Measurements from ENCODE around the gene FAM83G.
"Not testable (repeated sequence)": the region's sequence is repeated elsewhere in the genome, so short reads cannot be mapped to it uniquely, and the experiment has no call there.

FAM83G gene

DNA sequence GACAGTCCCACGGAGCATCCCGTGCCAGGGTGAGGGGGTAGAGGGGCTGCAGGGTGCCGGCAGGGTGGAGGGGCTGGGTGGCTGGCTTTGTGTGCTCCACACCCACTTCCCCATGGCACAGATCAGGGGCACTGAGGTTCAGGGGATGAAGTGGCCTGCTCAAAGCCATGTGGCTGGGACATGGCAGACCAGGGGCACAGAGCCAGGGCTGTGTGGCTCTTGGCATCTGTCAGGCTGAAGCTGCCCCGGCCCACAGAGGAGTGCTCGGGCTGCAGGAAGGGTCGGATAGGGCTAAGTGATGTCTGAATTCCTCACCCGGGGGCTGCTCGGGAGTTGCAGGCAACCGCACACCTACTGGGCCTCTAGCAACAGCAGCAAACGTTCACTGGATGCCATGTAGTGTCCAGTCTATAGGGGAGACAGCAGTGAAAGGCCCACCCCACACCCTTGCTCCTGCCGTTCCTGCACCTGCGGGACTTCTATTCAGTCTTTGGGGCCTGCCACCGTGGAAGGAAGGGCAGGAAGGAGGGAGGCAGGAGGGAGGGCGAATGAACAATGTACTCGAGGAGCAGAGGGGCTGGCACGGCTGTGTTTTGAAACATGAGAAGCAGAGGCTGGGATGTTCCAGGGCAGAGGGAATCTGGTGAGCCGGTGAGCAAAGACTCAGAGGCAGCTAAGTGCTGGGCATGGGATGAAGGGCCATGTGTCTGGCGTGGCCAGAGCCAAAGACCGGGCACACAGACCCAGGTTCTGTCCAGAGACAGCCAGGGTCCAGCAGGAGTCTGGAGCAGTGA lies 37.5 kb downstream of the FAM83G start:
- DNase-seq = no peak

DNA sequence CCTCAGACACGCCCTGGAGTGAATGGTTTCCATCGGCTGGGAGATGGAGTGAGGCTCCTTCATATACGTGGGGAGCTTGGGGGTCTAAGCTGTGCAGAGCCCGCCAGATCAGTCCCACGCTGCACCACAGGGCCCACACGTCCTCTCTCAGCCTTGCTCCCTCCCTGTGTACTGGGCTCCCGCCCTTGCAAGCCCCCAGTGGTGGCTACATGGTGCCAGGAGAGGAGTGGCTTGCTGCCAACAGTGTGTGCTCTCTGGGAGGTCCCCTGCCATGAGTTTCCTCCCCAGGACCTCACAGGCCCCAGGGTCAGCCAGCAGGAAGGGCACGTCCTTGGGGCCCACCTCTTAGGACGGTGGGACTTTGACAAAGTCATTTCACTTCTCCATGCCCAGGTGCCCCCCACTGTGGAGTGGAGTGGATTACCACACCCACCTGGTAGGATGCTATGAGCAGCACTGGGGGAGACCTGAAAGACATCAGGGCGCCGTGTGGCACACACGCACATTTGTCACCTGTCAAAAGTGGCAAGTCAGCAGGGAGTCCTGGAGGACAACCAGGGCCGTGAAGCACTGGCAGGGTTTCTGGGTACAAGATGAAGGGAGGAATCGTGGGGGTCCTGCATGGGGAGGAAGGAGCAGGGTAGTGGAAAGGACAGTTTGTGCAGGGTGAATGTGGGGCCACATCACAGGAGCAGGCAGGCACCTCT lies 38.9 kb downstream of the FAM83G start:
- DNase-seq = no peak

DNA sequence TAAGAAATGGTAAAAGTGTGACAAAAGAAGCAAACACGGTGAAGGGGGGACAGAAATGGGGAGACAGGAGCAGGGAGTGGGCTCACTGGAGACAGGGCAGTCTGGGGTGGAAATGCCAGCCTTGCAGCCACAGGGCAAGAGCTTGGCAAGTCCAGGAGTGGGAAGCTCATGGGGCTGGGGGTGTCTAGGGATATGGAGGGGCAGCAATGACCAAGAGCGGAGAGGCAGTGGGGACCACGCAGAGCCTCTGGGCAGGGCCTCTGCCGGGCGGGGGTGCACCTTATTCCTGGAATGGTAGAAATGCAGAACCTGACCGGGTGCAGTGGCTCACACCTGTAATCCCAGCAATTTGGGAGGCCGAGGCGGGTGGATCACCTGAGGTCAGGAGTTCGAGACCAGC lies 40.0 kb downstream of the FAM83G start:
- no peak for DNase-seq

DNA sequence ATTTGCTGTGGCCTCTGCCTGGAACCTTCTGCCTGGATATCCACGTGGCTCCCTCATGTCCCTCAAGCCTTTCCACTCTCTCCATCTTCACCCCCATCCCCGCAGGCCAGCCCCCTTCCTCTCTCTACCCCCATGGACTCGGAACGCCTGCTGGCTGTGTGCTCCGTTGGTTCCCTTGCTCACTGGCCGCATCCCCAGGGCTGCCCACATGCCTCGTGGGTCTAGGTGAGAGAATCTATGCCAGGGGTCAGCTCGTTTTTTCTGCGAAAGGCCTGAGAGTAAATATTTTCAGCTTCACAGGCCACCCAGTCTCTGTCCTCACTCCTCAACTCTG lies 40.6 kb downstream of the FAM83G start:
- DNase-seq = no peak

DNA sequence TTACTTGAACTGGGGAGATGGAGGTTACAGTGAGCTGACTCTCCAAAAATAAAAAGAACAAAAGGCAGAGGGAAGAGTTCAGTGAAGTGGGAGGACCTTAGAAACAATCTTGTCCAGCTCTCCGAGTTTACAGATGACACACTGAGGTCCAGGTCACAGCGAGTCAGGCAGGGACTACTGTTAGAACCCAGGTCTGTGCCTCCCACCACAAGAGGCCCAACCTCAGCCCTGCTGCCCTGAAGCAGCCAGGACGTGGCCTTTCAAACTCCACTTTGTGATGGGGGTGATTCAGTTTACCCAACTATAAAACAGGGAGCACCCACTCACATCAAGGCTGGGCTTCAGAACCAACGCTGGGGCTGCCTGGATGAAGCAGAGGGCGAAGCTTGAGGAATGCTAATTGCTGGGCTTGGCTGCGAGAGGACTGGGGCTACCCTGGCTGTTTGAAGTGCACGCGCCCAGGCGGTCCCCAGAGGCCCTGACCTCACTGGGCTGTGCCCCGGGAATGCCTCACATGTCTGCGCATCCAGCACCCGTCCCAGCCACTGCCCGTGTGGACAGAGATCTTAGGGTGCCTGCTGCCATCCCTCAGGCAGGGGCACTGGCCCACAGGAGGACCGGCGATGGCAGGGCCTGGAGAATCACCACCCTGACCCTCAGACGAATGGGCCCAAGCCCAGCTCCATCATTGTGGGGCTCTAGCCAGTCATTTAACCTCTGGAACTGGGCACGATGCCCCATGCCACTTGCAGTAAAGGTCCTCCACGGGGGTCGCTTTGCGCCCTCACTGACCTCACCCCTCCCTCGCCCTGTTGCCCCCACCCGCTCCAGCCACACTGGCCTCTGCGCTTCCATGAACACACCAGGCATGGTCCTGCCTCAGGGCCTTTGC lies 41.2 kb downstream of the FAM83G start:
- DNase-seq = no peak

DNA sequence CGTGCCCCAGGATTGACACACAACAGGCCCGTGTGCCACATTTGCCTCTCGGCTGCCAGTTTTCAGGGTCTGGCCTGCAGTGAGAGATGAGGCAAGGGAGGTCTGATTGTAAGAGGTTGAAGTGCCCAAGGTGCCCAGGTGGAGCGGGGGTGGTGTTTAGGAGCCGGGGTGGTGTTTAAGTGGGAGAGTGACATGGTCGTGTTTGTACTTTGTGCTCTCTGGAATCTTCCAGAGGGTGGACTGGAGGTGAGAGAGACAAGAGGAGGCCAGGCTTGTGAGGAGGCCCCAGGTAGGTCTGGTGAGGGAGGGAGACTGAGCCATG lies 42.1 kb downstream of the FAM83G start:
- no peak for DNase-seq

DNA sequence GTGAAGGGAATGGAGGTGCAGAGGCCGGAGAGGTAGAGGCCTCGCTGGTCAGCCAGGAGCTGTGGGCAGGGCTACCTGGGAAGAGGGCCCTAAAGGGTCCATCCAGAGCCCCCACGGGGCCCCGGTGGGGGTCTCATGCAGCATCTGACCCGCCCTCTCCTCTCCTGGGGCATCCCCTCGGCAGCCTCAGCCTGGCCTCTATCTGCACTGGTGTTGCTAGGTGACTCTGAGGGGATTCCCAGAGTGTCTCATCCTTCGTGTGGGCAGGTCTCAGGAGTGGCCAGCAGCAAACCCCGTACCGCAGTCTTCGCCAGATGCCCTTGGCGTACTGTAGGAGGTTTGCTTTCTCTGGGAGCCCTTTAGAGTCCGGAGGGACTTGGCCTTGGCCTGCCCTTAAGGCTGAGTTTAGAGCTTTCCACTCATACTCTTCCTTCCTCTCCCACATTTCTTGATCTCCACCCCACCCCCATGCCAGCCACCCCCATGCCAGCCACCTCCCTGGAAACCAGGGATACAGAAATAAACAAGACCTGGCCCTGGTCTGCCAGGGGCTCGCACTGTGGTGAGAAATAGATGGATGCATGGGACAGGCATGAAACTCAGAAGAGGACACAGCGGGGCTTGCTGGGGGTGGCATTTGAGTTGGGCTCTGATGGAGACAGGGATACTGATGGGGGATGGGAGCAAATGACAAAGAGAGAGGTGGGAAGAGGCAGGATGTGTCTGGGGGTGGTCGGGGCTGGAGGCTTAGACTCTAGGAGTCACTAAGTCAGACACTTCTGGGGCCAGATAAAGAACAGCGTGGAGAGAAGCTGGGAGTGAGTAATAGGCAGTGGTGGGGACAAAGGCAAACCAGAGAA lies 42.7 kb downstream of the FAM83G start:
- DNase-seq = no peak

DNA sequence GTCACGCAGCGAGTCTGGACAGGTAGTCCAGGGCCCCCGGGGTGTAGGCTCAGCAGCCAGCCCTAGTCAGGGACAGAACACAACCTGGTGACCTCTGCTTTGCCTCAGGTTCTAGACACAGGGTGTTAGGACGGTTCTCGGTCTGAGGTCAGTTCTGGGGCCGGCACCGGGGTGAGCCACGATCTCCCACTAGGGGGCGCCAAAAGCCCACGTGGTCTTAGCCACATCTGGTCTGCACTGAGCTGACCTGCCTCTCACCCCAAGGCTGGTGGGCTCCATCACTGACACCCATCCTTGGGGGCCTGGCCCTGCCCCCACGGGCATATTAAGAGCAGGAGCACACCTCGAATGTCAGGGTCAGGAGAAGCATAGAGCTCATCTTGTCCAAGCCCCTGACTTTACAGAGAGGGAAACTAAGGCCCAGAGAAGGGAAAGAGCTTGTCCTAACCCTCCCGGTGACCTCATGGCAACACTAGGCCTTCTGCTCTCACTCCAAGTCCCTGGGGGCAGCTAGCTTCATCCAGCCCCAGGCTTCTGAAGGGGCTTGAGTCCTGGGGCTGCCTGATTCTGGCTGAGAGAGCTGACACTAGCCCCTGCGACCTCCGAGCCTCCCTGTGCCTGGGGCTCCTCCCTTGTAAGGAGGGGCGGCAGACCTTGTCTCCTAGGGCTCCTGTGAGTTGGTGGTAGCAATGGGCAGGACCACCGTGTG lies 43.6 kb downstream of the FAM83G start:
- DNase-seq = no peak

DNA sequence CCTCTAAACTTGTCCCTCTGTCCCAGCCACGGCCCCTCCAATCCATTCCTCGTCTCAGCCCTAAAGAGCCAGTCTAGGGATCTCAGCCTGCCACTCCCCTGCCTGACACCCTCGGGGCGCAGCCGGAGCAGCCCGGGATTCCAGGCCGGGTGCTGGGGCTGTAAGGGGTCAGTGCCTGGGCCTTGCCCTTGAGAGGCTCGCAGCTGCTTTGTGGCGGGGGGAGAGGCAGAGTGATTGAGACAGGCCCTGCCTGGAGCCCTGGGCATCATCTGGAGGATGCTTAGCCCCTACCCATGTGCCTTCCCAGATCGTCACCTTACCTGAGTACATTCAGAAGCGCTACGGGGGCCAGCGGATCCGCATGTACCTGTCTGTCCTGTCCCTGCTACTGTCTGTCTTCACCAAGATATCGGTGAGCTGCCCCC lies 44.3 kb downstream of the FAM83G start:
- DNase-seq = no peak

DNA sequence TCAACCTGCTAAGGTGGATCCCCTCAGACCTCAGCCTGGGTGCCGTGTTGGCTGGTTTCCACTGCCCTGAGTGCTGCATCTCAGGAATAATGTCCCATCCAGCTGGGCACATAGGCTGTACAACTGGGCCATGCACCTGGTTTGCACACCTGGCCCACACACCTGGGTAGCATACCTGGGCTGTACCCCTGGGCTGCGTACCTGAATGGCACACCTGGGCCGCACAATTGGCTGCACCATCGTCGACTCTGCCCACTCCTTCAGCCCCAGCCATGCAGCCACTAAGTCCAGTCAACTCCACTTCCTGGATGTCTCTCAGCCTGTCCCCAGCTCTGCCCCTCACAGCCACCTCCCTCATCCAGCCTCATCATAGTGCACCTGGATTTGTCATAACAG lies 44.7 kb downstream of the FAM83G start:
- DNase-seq = no peak

DNA sequence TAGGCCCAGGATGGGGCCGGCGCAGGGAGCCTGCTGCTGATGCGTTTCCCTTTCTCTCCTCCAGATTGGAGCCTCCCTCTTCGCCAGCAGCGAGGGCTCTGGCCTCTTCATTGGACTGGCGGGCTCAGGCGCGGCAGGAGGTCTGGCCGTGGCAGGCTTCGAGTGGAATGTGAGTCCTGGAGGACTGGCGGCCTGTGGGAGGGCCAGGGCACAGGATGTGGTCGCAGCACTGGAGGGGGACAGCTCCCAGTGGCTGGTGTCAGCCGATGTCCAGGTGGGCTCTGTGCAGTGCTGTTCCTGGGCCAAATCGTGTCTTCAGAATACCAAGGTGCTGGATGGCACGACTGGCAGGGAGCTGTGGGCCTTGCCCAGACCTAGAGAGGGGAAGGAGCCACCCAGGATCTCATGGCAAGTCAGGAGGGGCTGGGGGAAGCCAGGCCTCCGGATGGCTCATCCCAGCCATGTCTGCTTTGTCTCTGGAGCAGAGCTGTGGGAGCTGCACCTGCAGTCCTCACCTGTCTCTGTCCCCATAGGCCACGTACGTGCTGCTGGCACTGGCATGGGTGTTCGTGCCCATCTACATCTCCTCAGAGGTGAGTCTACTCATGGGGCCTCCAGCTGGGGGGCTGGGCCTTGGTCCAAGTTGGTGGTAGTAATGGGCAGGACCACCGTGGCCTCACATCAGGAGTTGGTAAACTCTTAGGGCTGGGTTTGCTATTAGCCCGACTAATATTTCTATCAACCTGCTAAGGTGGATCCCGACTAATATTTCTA lies 45.3 kb downstream of the FAM83G start:
- no peak for DNase-seq

DNA sequence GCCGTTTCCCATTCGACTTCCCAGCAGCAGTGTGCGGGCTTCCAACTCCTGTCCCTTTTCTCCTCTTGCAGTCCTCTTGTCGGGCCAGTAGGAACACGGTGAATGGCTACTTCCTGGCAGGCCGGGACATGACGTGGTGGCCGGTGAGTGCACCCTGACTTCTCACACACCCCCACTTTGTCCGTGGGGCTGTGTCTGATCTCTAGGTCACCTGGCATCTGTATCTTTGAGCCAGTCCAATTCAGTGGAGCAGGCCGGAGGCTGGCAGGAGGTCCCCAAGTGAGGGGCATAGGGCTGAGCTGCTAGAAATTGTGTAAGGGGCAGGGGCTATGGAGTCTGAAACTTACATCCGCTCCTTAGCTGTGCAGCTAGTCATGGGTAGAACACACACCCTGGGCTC lies 46.0 kb downstream of the FAM83G start:
- DNase-seq = no peak

DNA sequence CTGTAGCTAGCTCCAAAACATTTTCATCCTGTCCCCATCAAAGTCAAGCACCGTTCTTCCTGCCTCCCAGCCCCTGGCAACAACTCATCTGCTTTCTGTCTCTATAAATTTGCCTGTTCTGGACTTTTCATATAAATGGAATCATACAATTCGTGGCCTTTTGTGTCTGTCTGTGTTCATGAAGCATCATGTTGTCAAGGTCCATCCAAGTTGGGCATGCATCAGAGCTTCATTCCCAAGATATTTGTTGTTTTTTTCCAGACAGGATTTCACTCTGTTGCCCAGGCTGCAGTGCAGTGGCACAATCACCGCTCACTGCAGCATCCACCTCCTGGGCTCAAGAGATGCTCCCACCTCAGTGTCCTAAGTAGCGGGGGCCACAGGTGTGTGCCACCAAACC lies 46.7 kb downstream of the FAM83G start:
- DNase-seq = no peak

DNA sequence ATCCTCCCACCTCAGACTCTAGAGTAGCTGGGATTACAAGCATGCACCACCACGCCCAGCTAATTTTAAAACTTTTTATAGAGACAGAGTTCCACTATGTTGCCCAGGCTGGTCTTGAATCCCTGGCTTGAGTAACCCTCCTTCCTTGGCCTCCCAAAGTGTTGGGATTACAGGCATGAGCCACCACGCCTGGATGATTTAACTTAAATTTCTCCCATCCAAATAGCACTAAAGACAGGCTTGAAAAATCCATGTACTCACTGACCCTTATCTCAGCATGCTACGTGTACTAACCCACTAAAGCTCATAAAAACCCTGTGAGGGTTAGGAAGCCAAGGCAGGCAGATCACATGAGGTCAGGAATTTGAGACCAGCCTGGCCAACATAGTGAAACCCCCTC lies 48.0 kb downstream of the FAM83G start:
- DNase-seq = no peak

DNA sequence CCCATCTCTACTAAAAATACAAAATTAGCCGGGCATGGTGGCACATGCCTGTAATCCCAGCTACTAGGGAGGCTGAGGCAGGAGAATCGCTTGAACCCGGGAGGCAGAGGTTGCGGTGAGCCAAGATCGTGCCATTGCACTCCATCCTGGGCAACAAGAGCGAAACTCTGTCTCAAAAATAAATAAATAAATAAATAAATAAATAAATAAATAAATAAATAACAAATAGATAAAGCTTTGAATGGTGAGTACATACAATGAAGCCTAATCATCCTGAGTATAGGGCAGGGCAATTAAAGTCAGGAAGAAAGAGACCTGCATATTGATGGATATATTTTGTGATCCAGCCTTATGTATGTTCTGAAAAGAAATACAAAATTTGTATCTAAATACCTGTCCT lies 48.5 kb downstream of the FAM83G start:
- DNase-seq = not testable (repeated sequence)

DNA sequence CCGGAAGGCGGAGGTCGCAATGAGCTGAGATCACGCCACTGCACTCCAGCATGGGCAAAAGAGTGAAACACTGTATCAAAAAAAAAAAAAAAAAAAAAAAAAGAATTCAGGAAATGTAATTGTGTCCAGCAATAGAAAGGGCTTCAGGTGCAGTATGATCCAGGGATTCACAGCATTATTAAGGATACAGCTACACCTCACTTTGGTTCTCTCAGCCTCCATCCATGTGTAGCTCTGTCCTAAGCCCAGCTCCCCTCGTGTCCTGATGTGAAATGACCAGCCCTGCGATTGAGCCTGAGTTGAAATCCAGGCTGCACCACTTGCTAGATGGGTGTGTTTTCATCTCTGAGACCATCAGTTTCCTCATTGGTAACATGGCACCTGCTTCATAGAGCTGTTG lies 49.6 kb downstream of the FAM83G start:
- DNase-seq = no peak

DNA sequence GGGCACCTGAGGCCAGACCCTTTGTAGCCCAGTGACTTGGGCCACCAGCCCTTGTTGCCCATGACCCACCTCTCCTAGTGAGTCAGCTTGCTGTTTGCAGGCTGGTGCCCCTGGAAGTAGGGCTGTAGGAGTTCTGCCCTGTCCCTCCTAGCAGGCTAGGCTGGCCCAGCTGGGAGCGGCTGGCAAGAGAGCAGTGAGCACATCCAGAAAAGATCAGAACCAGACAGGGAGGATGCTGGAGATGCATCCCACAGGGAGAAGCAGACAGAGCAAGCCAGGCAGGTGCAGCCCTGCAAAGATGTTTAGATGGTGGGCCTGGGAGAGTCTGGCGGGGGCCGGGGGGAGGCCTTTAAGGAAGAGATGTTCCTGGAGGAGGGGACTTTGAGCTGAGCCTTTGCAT lies 50.2 kb downstream of the FAM83G start:
- DNase-seq = no peak

DNA sequence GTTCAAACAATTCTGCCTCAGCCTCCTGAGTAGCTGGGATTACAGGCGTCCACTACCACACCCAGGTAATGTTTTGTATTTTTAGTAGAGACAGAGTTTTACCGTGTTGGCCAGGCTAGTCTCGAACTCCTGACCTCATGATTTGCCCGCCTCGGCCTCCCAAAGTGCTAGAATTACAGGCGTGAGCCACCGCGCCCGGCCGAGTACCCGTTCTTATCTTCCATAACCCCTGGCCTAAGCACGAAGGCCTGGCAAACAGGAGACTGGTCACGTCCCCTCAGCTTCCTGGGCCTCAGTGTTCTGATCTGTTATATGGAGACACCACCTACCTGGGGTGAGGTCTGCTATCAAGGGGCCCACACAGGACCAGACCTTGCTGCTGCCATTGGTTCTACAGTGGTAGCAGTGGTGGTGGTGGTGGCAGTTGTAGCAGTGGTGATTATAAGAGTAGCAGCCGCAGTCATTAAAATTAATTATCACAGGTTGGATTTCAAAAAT lies 51.3 kb downstream of the FAM83G start:
- DNase-seq = no peak

DNA sequence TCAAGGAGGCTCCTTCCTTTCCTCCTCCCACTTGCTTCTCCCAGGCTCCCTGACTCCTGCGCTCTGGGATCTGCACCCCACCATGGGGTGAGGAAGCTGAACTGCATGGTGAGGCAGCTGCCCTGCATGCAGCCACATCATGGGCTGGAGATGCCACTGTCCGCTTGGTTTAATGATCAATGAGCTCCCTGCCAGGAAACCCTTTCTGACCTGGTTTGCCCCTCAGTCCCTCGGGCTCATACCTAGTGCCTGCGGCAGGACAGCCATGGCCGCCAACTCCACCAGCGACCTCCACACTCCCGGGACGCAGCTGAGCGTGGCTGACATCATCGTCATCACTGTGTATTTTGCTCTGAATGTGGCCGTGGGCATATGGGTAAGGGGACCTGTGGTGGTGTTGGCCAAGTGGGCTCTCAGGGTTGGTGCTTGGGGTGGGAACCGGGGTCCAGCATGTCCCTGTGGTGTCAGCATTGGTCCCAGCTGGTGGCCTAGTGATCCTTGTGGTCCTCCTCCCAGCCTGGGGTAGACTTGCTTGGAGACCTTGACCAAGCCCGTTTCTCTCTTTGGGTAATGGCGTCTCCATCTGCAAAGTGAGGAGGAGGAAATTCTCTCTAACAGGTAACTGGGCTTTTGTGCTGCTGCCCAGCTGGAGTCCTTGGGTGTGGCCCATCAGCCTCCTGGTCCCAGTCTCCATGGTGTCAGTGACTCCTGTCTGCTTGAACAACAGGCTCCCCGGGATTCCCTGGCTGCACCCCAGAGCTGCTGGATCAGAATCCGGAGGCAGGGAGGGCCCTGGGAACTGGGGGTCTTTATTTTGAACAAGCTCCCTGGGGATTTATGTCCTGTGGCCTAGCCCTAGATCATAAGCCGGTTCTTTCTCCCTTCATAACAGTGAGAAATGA lies 52.4 kb downstream of the FAM83G start, which contains the start of gene SLC5A10:
SLC5A10 (plus strand) TSS at position 225 of the 902 bp plus-strand sequence; CDS start at position 266, 41 bp downstream.
- no peak for DNase-seq

Measured in SIG-M5 (cell line).